ENCODE results near the gene KCTD7.
"Not testable (repeated sequence)": the region's sequence is repeated elsewhere in the genome, so short reads cannot be mapped to it uniquely, and the experiment has no call there.

The KCTD7 gene

GRCh38 chr7:66668677-66669076 is 40.0 kb downstream of the KCTD7 start:
- no peak for DNase-seq (ENCODE audit: low read depth, low spot score)
- CTCF ChIA-PET: interaction anchor here (2.1 kb wide), 1 partner anchor 11 kb away, joined by 4 read pairs; no protein-coding TSS in a partner anchor
- H3K4me3 ChIP-seq (ENCODE audit: low read depth, low read length): no peak overlapping the region
- no peak for TF ChIP-seq CTCF (IDR thresholded peaks at IDR 0.05; ENCODE audit: insufficient read depth, low read length, missing control alignments)
- POLR2A ChIA-PET: interaction anchor here (2.6 kb wide), 1 partner anchor 14 kb away, joined by 8 read pairs; no protein-coding TSS in a partner anchor

- ChIA-PET POLR2A (interaction anchor here (2.6 kb wide), 1 partner anchor 15 kb away, joined by 8 read pairs; no protein-coding TSS in a partner anchor), CTCF (interaction anchor here (2.1 kb wide), 1 partner anchor 11 kb away, joined by 4 read pairs; no protein-coding TSS in a partner anchor)
- no peak overlapping the region for H3K4me3 ChIP-seq (ENCODE audit: low read depth, low read length)
- DNase-seq (ENCODE audit: low read depth, low spot score): no peak
- TF ChIP-seq CTCF (IDR thresholded peaks at IDR 0.05; ENCODE audit: insufficient read depth, low read length, missing control alignments): no peak
These were observed 40.4 kb downstream of the KCTD7 start for GRCh38 chr7:66669088-66669487.

GRCh38 chr7:66669496-66669895 is 40.8 kb downstream of the KCTD7 start:
- POLR2A ChIA-PET: interaction anchor here (2.6 kb wide), 1 partner anchor 15 kb away, joined by 8 read pairs; no protein-coding TSS in a partner anchor
- CTCF ChIA-PET: interaction anchor here (2.1 kb wide), 1 partner anchor 12 kb away, joined by 4 read pairs; no protein-coding TSS in a partner anchor
- no peak for TF ChIP-seq CTCF (IDR thresholded peaks at IDR 0.05; ENCODE audit: insufficient read depth, low read length, missing control alignments)
- DNase-seq (ENCODE audit: low read depth, low spot score): no peak
- H3K4me3 ChIP-seq (ENCODE audit: low read depth, low read length): no peak overlapping the region

- no peak overlapping the region for H3K4me3 ChIP-seq (ENCODE audit: low read depth, low read length)
- ChIA-PET POLR2A (interaction anchor here (2.6 kb wide), 1 partner anchor 17 kb away, joined by 8 read pairs; no protein-coding TSS in a partner anchor), CTCF (interaction anchor here (0.7 kb wide), 1 partner anchor 295 kb away, joined by 3 read pairs; no protein-coding TSS in a partner anchor)
- no peak for DNase-seq (ENCODE audit: low read depth, low spot score)
- TF ChIP-seq CTCF (IDR thresholded peaks at IDR 0.05; ENCODE audit: insufficient read depth, low read length, missing control alignments): no peak
These were observed 42.4 kb downstream of the KCTD7 start for GRCh38 chr7:66671034-66671433.

GRCh38 chr7:66671486-66671885 is 42.8 kb downstream of the KCTD7 start:
- H3K4me3 ChIP-seq (ENCODE audit: low read depth, low read length); POLR2A ChIA-PET; DNase-seq (ENCODE audit: low read depth, low spot score); CTCF ChIA-PET: not testable (repeated sequence)

- POLR2A ChIA-PET; DNase-seq (ENCODE audit: low read depth, low spot score); H3K4me3 ChIP-seq (ENCODE audit: low read depth, low read length): not testable (repeated sequence)
- CTCF ChIA-PET: interaction anchor here (1.0 kb wide), 1 partner anchor 322 kb away, joined by 3 read pairs; the partner anchor contains the start of gene SBDS
These were observed 43.9 kb downstream of the KCTD7 start for GRCh38 chr7:66672432-66673123.

GRCh38 chr7:66673124-66673640 is 44.5 kb downstream of the KCTD7 start:
- POLR2A ChIA-PET; DNase-seq (ENCODE audit: low read depth, low spot score); H3K4me3 ChIP-seq (ENCODE audit: low read depth, low read length): not testable (repeated sequence)
- CTCF ChIA-PET: interaction anchor here (1.0 kb wide), 1 partner anchor 322 kb away, joined by 3 read pairs; the partner anchor contains the start of gene SBDS
